A673 (cell line): ENCODE measurements around the gene TMTC2. TPM values are rescaled to one million over a fixed set of nuclear protein-coding genes. Genes with fewer than 3 reads are reported as not detected.

Experiments
- BruUV-seq: library from RNA; stranded (reverse); fragments of 400-500 nt; replicated peaks from 2 replicates; lab custom pipeline; 2021; lab: Mats Ljungman, UMichigan
- CTCF ChIA-PET: fragments of 300-600 bp; sonication (Branson Sonifier 250); formaldehyde crosslinking; loops from one replicate; lab custom pipeline; 2022; ENCODE audit warnings: antibody characterized with exemption; lab: Charles Lee
- POLR2A ChIA-PET: fragments of 300-600 bp; sonication (Branson Sonifier 250); formaldehyde crosslinking; loops from one replicate; lab custom pipeline; 2022; ENCODE audit warnings: antibody characterized with exemption; ENCODE audit not compliant: low non-redundant PET; lab: Charles Lee
- DNase-seq: peaks from one replicate; pipeline ENCODE4 v3.0.0-alpha.2; 2015; ENCODE audit warnings: low spot score
- H3K27ac ChIP-seq: fragments of 200-600 bp; sonication (generic); 2 replicates; pipeline ENCODE4 v1.5.1; 2016; ENCODE audit warnings: mixed run types, low read depth, mild to moderate bottlenecking, mixed read lengths, antibody characterized with exemption, low read length; ENCODE audit not compliant: poor library complexity, severe bottlenecking
- H3K27me3 ChIP-seq: fragments of 200-600 bp; sonication (generic); replicated peaks from 2 replicates; pipeline ENCODE4 v1.6.1; 2017; ENCODE audit warnings: mixed run types, low read depth, mild to moderate bottlenecking, mixed read lengths, antibody characterized with exemption, low read length; ENCODE audit not compliant: insufficient read depth, poor library complexity
- H3K36me3 ChIP-seq: fragments of 200-600 bp; sonication (generic); 2 replicates; pipeline ENCODE4 v1.6.1; 2016; ENCODE audit warnings: mixed run types, mild to moderate bottlenecking, mixed read lengths, antibody characterized with exemption, low read length; ENCODE audit not compliant: insufficient read depth, poor library complexity, severe bottlenecking
- H3K4me1 ChIP-seq: fragments of 200-600 bp; sonication (generic); 2 replicates; pipeline ENCODE4 v1.6.1; 2017; ENCODE audit warnings: mixed run types, mild to moderate bottlenecking, mixed read lengths, antibody characterized with exemption, low read length; ENCODE audit not compliant: insufficient read depth, poor library complexity, severe bottlenecking
- H3K4me3 ChIP-seq: fragments of 200-600 bp; sonication (generic); 2 replicates; pipeline ENCODE4 v1.5.1; 2016; ENCODE audit warnings: low read depth, mixed run types, mild to moderate bottlenecking, mixed read lengths, low read length; ENCODE audit not compliant: poor library complexity, severe bottlenecking
- H3K9me3 ChIP-seq: fragments of 200-600 bp; sonication (generic); 2 replicates; pipeline ENCODE4 v1.6.1; 2016; ENCODE audit warnings: mixed run types, low read depth, mild to moderate bottlenecking, mixed read lengths, antibody characterized with exemption, low read length; ENCODE audit not compliant: poor library complexity, severe bottlenecking
- EZH2 ChIP-seq: fragments of 200-600 bp; sonication (generic); IDR thresholded peaks from 2 replicates; pipeline ENCODE4 v1.6.1; 2017; ENCODE audit warnings: borderline replicate concordance, low read depth, mild to moderate bottlenecking, mixed read lengths, antibody characterized with exemption, low read length; ENCODE audit not compliant: poor library complexity, severe bottlenecking
- intact Hi-C: fragments of 100-400 bp; cut with micrococcal nuclease; formaldehyde crosslinking; loops from one replicate; pipeline ENCODE4 v1.10.0; 2022; ENCODE audit not compliant: unreplicated experiment
- total RNA-seq: library from RNA; stranded (reverse); gene quantifications from 2 replicates; pipeline ENCODE4 v1.2.3, GENCODE V29; 2021
- TF ChIP-seq, protein P1 (sequence below): fragments of 300-800, 200-600 bp; sonication (generic); conservative IDR thresholded peaks from 2 replicates; pipeline ENCODE4 v1.5.1; 2017; ENCODE audit warnings: low read depth, mild to moderate bottlenecking, antibody characterized with exemption, low read length, moderate library complexity, mixed read lengths

Gene TMTC2
- total RNA-seq, 1 experiment from 2014 or later: 3.3 TPM

- POLR2A ChIA-PET: no interaction called here
- H3K27ac ChIP-seq: no peak overlapping the region
- H3K4me1 ChIP-seq: peaks cover 7% of the 10 kb centered on the region
- H3K4me3 ChIP-seq: no peak overlapping the region
- H3K9me3 ChIP-seq: no peaks in the 10 kb centered on the region
- BruUV-seq: no TSS peak
- no peak for DNase-seq
- CTCF ChIA-PET: no interaction called here
- no peaks in the 10 kb centered on the region for H3K27me3 ChIP-seq
- TF ChIP-seq, protein P1, sequence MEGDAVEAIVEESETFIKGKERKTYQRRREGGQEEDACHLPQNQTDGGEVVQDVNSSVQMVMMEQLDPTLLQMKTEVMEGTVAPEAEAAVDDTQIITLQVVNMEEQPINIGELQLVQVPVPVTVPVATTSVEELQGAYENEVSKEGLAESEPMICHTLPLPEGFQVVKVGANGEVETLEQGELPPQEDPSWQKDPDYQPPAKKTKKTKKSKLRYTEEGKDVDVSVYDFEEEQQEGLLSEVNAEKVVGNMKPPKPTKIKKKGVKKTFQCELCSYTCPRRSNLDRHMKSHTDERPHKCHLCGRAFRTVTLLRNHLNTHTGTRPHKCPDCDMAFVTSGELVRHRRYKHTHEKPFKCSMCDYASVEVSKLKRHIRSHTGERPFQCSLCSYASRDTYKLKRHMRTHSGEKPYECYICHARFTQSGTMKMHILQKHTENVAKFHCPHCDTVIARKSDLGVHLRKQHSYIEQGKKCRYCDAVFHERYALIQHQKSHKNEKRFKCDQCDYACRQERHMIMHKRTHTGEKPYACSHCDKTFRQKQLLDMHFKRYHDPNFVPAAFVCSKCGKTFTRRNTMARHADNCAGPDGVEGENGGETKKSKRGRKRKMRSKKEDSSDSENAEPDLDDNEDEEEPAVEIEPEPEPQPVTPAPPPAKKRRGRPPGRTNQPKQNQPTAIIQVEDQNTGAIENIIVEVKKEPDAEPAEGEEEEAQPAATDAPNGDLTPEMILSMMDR: no peak
- no peak for TF ChIP-seq EZH2
- intact Hi-C loops: no loop called here
- H3K36me3 ChIP-seq: no peaks in the 10 kb centered on the region
Measured at GRCh38 chr12:83084516-83085234, 398.0 kb downstream of the TMTC2 start.

DNA sequence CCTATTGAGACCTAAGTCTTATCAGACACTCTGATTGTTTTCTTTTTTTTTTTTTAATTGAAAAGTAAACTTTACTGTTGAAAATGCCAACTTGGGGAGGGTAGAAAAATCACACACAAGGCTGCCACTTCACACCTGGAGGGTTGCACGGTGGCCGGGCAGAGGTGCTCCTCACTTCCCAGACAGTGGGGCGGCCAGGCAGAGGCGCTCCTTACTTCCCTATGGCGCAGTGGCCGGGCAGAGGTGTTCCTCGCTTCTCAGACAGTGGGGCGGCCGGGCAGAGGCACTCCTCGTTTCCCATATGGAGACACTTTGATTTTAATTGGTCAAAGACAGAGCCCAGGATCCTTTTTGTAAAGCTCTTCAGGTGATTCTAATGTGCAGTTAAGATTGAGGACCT lies 399.3 kb downstream of the TMTC2 start:
- Histone ChIP-seq H3K36me3 (no peaks in the 10 kb centered on the region), H3K27me3 (no peaks in the 10 kb centered on the region), H3K4me1 (peaks cover 7% of the 10 kb centered on the region), H3K4me3 (no peak overlapping the region), H3K9me3 (no peaks in the 10 kb centered on the region), H3K27ac (no peak overlapping the region)
- DNase-seq: no peak
- TF ChIP-seq EZH2: no peak
- TF ChIP-seq, protein P1: no peak
- CTCF ChIA-PET: no interaction called here
- BruUV-seq: no TSS peak
- intact Hi-C loops: no loop called here
- POLR2A ChIA-PET: no interaction called here

DNA sequence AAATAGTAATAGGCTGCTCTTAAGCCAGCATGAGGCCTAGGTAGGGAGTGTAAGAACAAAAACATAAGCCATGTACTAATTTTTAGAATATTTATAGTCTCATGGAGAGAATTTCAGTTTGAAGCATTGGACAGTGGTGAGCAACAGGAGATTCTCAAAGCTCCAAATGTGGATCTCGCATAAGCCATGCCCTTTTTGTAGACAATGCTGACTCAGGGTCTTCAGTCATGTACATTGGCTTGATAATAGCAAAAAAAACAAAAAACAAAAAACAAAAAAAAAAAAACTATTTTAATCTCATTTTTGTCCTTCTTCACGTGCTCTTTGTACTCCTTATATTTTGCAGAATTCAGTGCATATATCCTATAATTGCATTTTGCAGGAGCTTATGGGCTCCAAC lies 402.9 kb downstream of the TMTC2 start:
- BruUV-seq: no TSS peak

More for the DNA sequence above, 402.9 kb downstream of the TMTC2 start:
- DNase-seq: no peak
- H3K27ac ChIP-seq: no peak overlapping the region
- no peaks in the 10 kb centered on the region for H3K27me3 ChIP-seq
- ChIA-PET CTCF (no interaction called here), POLR2A (no interaction called here)
- intact Hi-C loops: no loop called here
- H3K4me3 ChIP-seq: no peak overlapping the region
- H3K9me3 ChIP-seq: no peaks in the 10 kb centered on the region
- TF ChIP-seq EZH2: no peak
- TF ChIP-seq, protein P1: no peak
- no peaks in the 10 kb centered on the region for H3K36me3 ChIP-seq
- H3K4me1 ChIP-seq: peaks cover 19% of the 10 kb centered on the region
